GM19452 (cell line): ENCODE measurements around the gene MUCL3.
"Not testable (repeated sequence)": the region's sequence is repeated elsewhere in the genome, so short reads cannot be mapped to it uniquely, and the experiment has no call there.

Experiments
- ATAC-seq: cut with Tn5 transposase; IDR thresholded peaks from one replicate; pipeline ENCODE4 v1.9.1; 2021; ENCODE audit not compliant: unreplicated experiment

Gene MUCL3

GRCh38 chr6:30912746-30913520 is 27.8 kb upstream of the MUCL3 start:
- ATAC-seq: no peak

GRCh38 chr6:30913721-30914075 is 27.1 kb upstream of the MUCL3 start:
- no peak for ATAC-seq

- ATAC-seq: peak; percentile 74
Measured at GRCh38 chr6:30914076-30914853, 26.5 kb upstream of the MUCL3 start, which contains the start of gene VARS2. Gene VARS2, plus strand, starts transcription at chr6:30914238. Its CDS starts 599 bp downstream, at chr6:30914837.

- no peak for ATAC-seq
Measured at GRCh38 chr6:30914854-30915590, 25.8 kb upstream of the MUCL3 start.

GRCh38 chr6:30915591-30915946 is 25.2 kb upstream of the MUCL3 start:
- ATAC-seq: no peak

GRCh38 chr6:30917041-30917440 is 23.7 kb upstream of the MUCL3 start:
- ATAC-seq: no peak

GRCh38 chr6:30917487-30917886 is 23.3 kb upstream of the MUCL3 start:
- no peak for ATAC-seq

- no peak for ATAC-seq
Measured at GRCh38 chr6:30918670-30919069, 22.1 kb upstream of the MUCL3 start.

- ATAC-seq: no peak
Measured at GRCh38 chr6:30922447-30922852, 18.3 kb upstream of the MUCL3 start.

- ATAC-seq: not testable (repeated sequence)
Measured at GRCh38 chr6:30924040-30924627, 16.6 kb upstream of the MUCL3 start.

- no peak for ATAC-seq
Measured at GRCh38 chr6:30926644-30927043, 14.1 kb upstream of the MUCL3 start.

GRCh38 chr6:30927080-30927479 is 13.7 kb upstream of the MUCL3 start:
- ATAC-seq: not testable (repeated sequence)

- ATAC-seq: no peak
Measured at GRCh38 chr6:30928677-30929076, 12.1 kb upstream of the MUCL3 start.

- no peak for ATAC-seq
Measured at GRCh38 chr6:30930506-30930905, 10.3 kb upstream of the MUCL3 start.

- ATAC-seq: no peak
Measured at GRCh38 chr6:30931272-30931671, 9.5 kb upstream of the MUCL3 start.

- ATAC-seq: no peak
Measured at GRCh38 chr6:30931969-30932645, 8.7 kb upstream of the MUCL3 start, which contains the start of gene SFTA2. Gene SFTA2, minus strand, starts transcription at chr6:30932170. Its CDS starts 74 bp downstream, at chr6:30932096.

GRCh38 chr6:30932665-30933365 is 8.0 kb upstream of the MUCL3 start:
- ATAC-seq: no peak

GRCh38 chr6:30935018-30935417 is 5.8 kb upstream of the MUCL3 start:
- ATAC-seq: no peak

- ATAC-seq: no peak
Measured at GRCh38 chr6:30937265-30937664, 3.5 kb upstream of the MUCL3 start.

- no peak for ATAC-seq
Measured at GRCh38 chr6:30938730-30939129, 2.0 kb upstream of the MUCL3 start.
